Measurements from ENCODE around the gene ZNG1C. TPM values are rescaled to one million over a fixed set of nuclear protein-coding genes. Genes with fewer than 3 reads are reported as not detected.
"Not testable (repeated sequence)": the region's sequence is repeated elsewhere in the genome, so short reads cannot be mapped to it uniquely, and the experiment has no call there.

Gene ZNG1C
- total RNA-seq, 1 donor from 2014 or later, result 22.1 TPM

GRCh38 chr9:68343242-68343641 lies 101.5 kb downstream of the ZNG1C start:
- DNase-seq, result not testable (repeated sequence)

DNA sequence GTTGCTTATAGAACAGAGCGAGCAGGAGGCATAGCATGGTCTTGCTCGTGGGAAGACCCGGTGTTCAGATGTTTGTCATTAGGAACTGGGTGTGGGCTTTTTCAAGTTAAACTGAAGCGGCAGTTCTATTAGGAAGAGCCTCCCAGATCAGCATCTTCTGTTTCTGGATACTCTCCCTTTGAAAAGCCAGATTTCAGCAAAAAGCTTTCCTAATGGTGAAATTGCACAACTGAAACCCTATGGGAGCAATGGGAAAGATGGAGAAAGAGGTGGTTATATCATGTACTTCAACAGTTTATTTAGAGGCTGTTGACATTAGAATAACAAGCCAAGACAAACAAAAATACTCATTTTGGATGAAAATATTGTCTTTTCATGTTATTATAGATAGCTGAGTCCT lies 102.2 kb downstream of the ZNG1C start:
- not testable (repeated sequence) for DNase-seq

Other genes starting within 250 kb of the ZNG1C start
- gene FOXD4L3, start 60.9 kb downstream of the ZNG1C start, total RNA-seq, result not detected in 2 replicates
- gene PGM5, start 114.6 kb downstream of the ZNG1C start, total RNA-seq, result 110 and 128 TPM in 2 replicates